BLaER1 (cell line): ENCODE data around the gene ARMC10.
A peak's percentile ranks its signal among the peaks of the same experiment; 100 is the strongest.

Source experiments
- H3K27ac ChIP-seq: shearing (Covaris generic); formaldehyde crosslinking; 2 replicates; pipeline ENCODE4 v1.8.1; 2022
- H3K27me3 ChIP-seq: shearing (Covaris generic); formaldehyde crosslinking; 2 replicates; pipeline ENCODE4 v1.8.1; 2022
- H3K36me3 ChIP-seq: shearing (Covaris generic); formaldehyde crosslinking; 2 replicates; pipeline ENCODE4 v1.8.1; 2022
- H3K4me1 ChIP-seq: shearing (Covaris generic); formaldehyde crosslinking; 2 replicates; pipeline ENCODE4 v1.8.1; 2022
- H3K4me2 ChIP-seq: shearing (Covaris generic); formaldehyde crosslinking; 2 replicates; pipeline ENCODE4 v1.8.1; 2022
- H3K4me3 ChIP-seq: shearing (Covaris generic); formaldehyde crosslinking; 2 replicates; pipeline ENCODE4 v1.8.1; 2022
- H3K9ac ChIP-seq: shearing (Covaris generic); formaldehyde crosslinking; 2 replicates; pipeline ENCODE4 v1.8.1; 2022
- H3K9me3 ChIP-seq: shearing (Covaris generic); formaldehyde crosslinking; 2 replicates; pipeline ENCODE4 v1.8.1; 2022
- H4K20me1 ChIP-seq: shearing (Covaris generic); formaldehyde crosslinking; 2 replicates; pipeline ENCODE4 v1.8.1; 2022
- Cebpa-rat ChIP-seq: shearing (Covaris generic); IDR thresholded peaks from 2 replicates; pipeline ENCODE4 v1.8.1; 2022

The ARMC10 gene

DNA sequence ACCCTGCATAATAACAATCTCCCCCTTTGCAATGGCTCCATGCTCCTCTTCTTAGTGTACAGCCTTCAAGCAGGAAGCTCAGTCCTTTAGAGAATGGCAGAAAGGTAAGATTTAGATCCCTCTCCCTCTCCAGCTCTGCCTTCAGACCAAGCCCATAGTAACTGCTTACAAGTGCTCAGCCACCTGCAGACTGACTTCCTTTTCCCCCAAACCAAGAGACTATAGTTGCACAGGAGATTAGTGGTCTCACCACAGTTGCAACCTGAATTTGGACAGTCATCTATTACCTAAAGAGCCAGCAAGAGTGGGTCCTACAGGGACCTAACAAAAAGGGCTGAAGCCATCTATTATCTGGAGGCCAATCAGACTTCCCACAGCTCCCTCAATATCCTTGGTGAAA, 16.8 kb upstream of the ARMC10 start:
- Histone ChIP-seq H3K4me1 (peaks cover 5% of the 10 kb centered on the region; the same call in 1 of the 2 replicates), H3K9me3 (peaks cover 2% of the 10 kb centered on the region; the same call in 1 of the 2 replicates), H3K4me2 (no peak overlapping the region), H3K9ac (no peak overlapping the region), H4K20me1 (no peaks in the 10 kb centered on the region), H3K27ac (no peak overlapping the region), H3K27me3 (no peaks in the 10 kb centered on the region), H3K36me3 (no peaks in the 10 kb centered on the region), H3K4me3 (no peak overlapping the region)
- no peak for TF ChIP-seq Cebpa-rat

DNA sequence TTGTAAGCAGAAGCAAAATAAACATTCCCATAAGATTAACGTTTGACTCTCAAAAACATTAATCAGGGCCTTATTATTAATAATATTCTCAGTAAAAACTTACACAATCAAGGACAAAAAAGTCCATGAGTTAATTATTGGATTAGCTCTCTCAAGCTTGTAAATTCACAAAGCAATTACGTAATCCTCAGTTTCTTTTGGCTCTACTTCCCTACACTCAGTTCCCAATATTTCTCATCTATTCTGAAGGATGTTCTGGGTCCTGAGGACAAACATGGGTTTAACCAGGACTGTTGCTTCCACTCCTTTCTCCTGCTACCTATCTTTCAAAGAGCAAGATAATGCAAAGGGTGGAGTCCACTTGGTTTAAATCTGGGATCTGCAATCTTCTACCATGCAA, 15.5 kb upstream of the ARMC10 start:
- Histone ChIP-seq H3K9me3 (no peaks in the 10 kb centered on the region), H3K4me2 (no peak overlapping the region), H3K27me3 (no peaks in the 10 kb centered on the region), H3K27ac (no peak overlapping the region), H3K4me3 (no peak overlapping the region), H3K36me3 (no peaks in the 10 kb centered on the region), H4K20me1 (no peaks in the 10 kb centered on the region), H3K9ac (no peak overlapping the region), H3K4me1 (peaks cover 5% of the 10 kb centered on the region; the same call in 1 of the 2 replicates)
- no peak for TF ChIP-seq Cebpa-rat

- H3K9me3 ChIP-seq: peaks cover 7% of the 10 kb centered on the region
- H3K4me3 ChIP-seq: no peak overlapping the region
- peaks cover 5% of the 10 kb centered on the region; the same call in 1 of the 2 replicates for H3K4me1 ChIP-seq
- H3K27me3 ChIP-seq: no peaks in the 10 kb centered on the region
- H3K9ac ChIP-seq: no peak overlapping the region; the same call in 1 of the 2 replicates
- no peaks in the 10 kb centered on the region for H4K20me1 ChIP-seq
- TF ChIP-seq Cebpa-rat: no peak
- H3K4me2 ChIP-seq: no peak overlapping the region
- no peak overlapping the region for H3K27ac ChIP-seq
- no peaks in the 10 kb centered on the region for H3K36me3 ChIP-seq
These were observed 11.0 kb upstream of the ARMC10 start for GRCh38 chr7:103063895-103064294.

- H3K27ac ChIP-seq: no peak overlapping the region
- H3K36me3 ChIP-seq: no peaks in the 10 kb centered on the region
- no peak overlapping the region for H3K9ac ChIP-seq
- no peak for TF ChIP-seq Cebpa-rat
- H3K4me1 ChIP-seq: peaks cover 5% of the 10 kb centered on the region; the same call in 1 of the 2 replicates
- H4K20me1 ChIP-seq: no peaks in the 10 kb centered on the region
- no peak overlapping the region for H3K4me2 ChIP-seq
- no peaks in the 10 kb centered on the region for H3K27me3 ChIP-seq
- peaks cover 13% of the 10 kb centered on the region for H3K9me3 ChIP-seq
- H3K4me3 ChIP-seq: no peak overlapping the region
These were observed 9.3 kb upstream of the ARMC10 start for GRCh38 chr7:103065667-103066066.

DNA sequence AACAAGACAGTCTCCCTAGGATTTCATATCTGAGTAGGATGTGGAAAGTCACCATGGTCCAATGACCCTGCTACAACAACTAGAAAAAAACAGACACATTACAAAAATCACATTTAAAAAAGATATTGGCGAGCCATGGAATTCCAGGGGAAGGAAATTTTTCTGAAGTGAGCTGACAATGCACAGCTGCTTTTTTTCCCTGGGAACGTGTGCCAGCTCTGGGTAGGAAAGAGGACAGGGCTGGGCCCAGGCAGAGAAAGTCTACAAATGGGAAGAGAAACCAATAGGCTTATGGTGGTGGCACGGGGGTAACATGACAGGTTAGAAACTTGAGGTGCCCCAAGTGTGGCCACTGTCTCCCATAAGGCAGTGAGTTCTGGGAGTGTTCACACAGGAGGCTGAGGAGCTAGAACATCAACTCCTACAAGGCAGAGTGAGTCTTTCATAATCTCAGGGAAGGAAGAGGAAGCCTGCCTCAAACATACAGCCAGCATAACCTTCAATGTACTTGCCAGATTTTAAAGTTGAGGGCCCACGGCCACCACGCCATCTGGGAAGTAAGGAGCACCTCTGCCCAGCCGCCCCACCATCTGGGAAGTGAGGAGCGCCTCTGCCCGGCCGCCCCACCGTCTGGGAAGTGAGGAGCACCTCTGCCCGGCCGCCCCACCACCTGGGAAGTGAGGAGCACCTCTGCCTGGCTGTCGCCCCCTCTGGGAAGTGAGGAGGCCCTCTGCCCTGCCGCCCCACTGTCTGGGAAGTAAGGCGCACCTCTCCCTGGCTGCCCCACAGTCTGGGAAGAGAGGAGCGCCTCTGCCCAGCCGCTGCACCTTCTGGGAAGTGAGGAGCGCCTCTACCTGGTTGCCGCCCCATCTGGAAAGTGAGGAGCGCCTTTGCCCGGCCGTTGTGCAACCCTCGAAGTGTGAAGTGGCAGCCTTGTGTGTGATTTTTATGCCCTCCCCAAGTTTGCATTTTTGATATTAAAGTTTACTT, 6.2 kb upstream of the ARMC10 start:
- no peak for TF ChIP-seq Cebpa-rat
- H3K36me3 ChIP-seq: no peaks in the 10 kb centered on the region
- no peak overlapping the region for H3K9ac ChIP-seq
- H3K9me3 ChIP-seq: peaks cover 13% of the 10 kb centered on the region
- no peaks in the 10 kb centered on the region for H4K20me1 ChIP-seq
- no peaks in the 10 kb centered on the region for H3K27me3 ChIP-seq
- no peak overlapping the region for H3K4me3 ChIP-seq
- H3K4me2 ChIP-seq: no peak overlapping the region
- H3K27ac ChIP-seq: no peak overlapping the region
- peaks cover 2% of the 10 kb centered on the region for H3K4me1 ChIP-seq

- Histone ChIP-seq H3K27ac (no peak overlapping the region), H3K9me3 (peaks cover 13% of the 10 kb centered on the region), H3K4me3 (no peak overlapping the region), H3K27me3 (no peaks in the 10 kb centered on the region), H3K4me1 (peaks cover 14% of the 10 kb centered on the region), H3K9ac (no peak overlapping the region), H3K4me2 (no peak overlapping the region), H4K20me1 (no peaks in the 10 kb centered on the region), H3K36me3 (no peaks in the 10 kb centered on the region)
- TF ChIP-seq Cebpa-rat: no peak
These were observed 3.9 kb upstream of the ARMC10 start for GRCh38 chr7:103071000-103071399.

GRCh38 chr7:103073989-103074518, 886 bp upstream of the ARMC10 start:
- Histone ChIP-seq H3K27ac (peak overlapping the region; percentile 93; the same call in 1 of the 2 replicates), H3K4me2 (peak overlapping the region; percentile 87), H3K27me3 (no peaks in the 10 kb centered on the region), H3K36me3 (peaks cover 19% of the 10 kb centered on the region; the same call in 1 of the 2 replicates), H3K4me1 (peaks cover 40% of the 10 kb centered on the region), H3K9ac (peak overlapping the region; percentile 90), H3K9me3 (peaks cover 11% of the 10 kb centered on the region), H3K4me3 (peak overlapping the region; percentile 75), H4K20me1 (no peaks in the 10 kb centered on the region)
- TF ChIP-seq Cebpa-rat: no peak

- no peak for TF ChIP-seq Cebpa-rat
- peaks cover 7% of the 10 kb centered on the region for H3K9me3 ChIP-seq
- peaks cover 51% of the 10 kb centered on the region for H3K4me1 ChIP-seq
- peaks cover 3% of the 10 kb centered on the region; the same call in 1 of the 2 replicates for H4K20me1 ChIP-seq
- H3K27ac ChIP-seq: peak overlapping the region; percentile 93
- peak overlapping the region; percentile 87 for H3K4me2 ChIP-seq
- H3K4me3 ChIP-seq: peak overlapping the region; percentile 75
- H3K36me3 ChIP-seq: peaks cover 19% of the 10 kb centered on the region; the same call in 1 of the 2 replicates
- H3K9ac ChIP-seq: peak overlapping the region; percentile 90
- no peaks in the 10 kb centered on the region for H3K27me3 ChIP-seq
These were observed 488 bp downstream of the ARMC10 start for GRCh38 chr7:103075337-103075918.

DNA sequence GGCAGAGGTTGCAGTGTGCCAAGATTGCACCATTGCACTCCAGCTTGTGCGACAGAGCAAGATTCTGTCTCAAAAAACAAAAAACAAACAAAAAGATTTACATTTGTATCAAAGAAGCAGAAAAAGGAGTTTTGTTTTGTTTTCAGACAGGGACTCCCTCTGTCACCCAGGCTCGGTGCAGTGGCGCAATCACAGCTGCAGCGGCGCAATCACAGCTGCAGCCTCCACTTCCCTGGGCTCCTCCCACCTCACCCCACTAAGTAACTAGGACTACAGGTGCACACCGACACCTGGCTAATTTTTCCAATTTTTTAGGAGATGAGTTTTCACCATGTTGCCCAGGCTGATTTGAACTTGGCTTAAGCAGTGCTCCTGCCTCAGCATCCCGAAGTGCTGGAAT, 1.8 kb downstream of the ARMC10 start:
- Histone ChIP-seq H3K4me3 (no peak overlapping the region), H3K9ac (no peak overlapping the region), H3K27me3 (no peaks in the 10 kb centered on the region), H3K4me1 (peaks cover 51% of the 10 kb centered on the region), H3K27ac (no peak overlapping the region), H4K20me1 (peaks cover 10% of the 10 kb centered on the region; the same call in 1 of the 2 replicates), H3K4me2 (peak overlapping the region; percentile 87), H3K36me3 (peaks cover 29% of the 10 kb centered on the region; the same call in 1 of the 2 replicates), H3K9me3 (peaks cover 7% of the 10 kb centered on the region)
- no peak for TF ChIP-seq Cebpa-rat
